H9 (cell line): ENCODE data around the gene PI3. TPM values are rescaled to one million over a fixed set of nuclear protein-coding genes. Genes with fewer than 3 reads are reported as not detected.

Experiments
- DNase-seq: peaks from one replicate; pipeline ENCODE4 v3.0.0-alpha.2; 2017
- H2AFZ ChIP-seq: one replicate; pipeline ENCODE4 v1.6.1; 2013; ENCODE audit warnings: mild to moderate bottlenecking, low read length, control low read depth, moderate library complexity
- H2AK5ac ChIP-seq: 2 replicates; pipeline ENCODE4 v1.6.1; 2013; ENCODE audit warnings: low read length, control low read depth, mixed read lengths; ENCODE audit not compliant: insufficient read length
- H2BK120ac ChIP-seq: one replicate; pipeline ENCODE4 v1.6.1; 2013; ENCODE audit warnings: low read depth, mild to moderate bottlenecking, low read length, control low read depth, inconsistent platforms; ENCODE audit not compliant: poor library complexity, severe bottlenecking
- H2BK12ac ChIP-seq: 2 replicates; pipeline ENCODE4 v1.6.1; 2013; ENCODE audit warnings: low read length, control low read depth, mixed read lengths, low read depth; ENCODE audit not compliant: insufficient read length
- H2BK15ac ChIP-seq: 2 replicates; pipeline ENCODE4 v1.6.1; 2013; ENCODE audit warnings: low read depth, low read length, control low read depth
- H2BK20ac ChIP-seq: one replicate; pipeline ENCODE4 v1.6.1; 2013; ENCODE audit warnings: low read depth, mild to moderate bottlenecking, low read length, control low read depth, inconsistent platforms; ENCODE audit not compliant: poor library complexity, severe bottlenecking
- H2BK5ac ChIP-seq: 2 replicates; pipeline ENCODE4 v1.6.1; 2013; ENCODE audit warnings: low read length, control low read depth, mixed read lengths; ENCODE audit not compliant: insufficient read length
- H3K14ac ChIP-seq: 2 replicates; pipeline ENCODE4 v1.6.1; 2013; ENCODE audit warnings: low read length, control low read depth; ENCODE audit not compliant: insufficient read depth
- H3K18ac ChIP-seq: 2 replicates; pipeline ENCODE4 v1.6.1; 2013; ENCODE audit warnings: low read depth, mild to moderate bottlenecking, mixed read lengths, low read length, control low read depth; ENCODE audit not compliant: insufficient read length
- H3K23ac ChIP-seq: 2 replicates; pipeline ENCODE4 v1.6.1; 2013; ENCODE audit warnings: low read length, control low read depth, mixed read lengths, low read depth; ENCODE audit not compliant: insufficient read length
- H3K23me2 ChIP-seq: 2 replicates; pipeline ENCODE4 v1.6.1; 2013; ENCODE audit warnings: low read depth, mild to moderate bottlenecking, mixed read lengths, low read length, control low read depth; ENCODE audit not compliant: insufficient read length, poor library complexity, severe bottlenecking
- H3K27ac ChIP-seq: 2 replicates; pipeline ENCODE4 v1.5.1; 2013; ENCODE audit warnings: low read length, control low read depth, mixed read lengths, low read depth; ENCODE audit not compliant: insufficient read length
- H3K27me3 ChIP-seq: 2 replicates; pipeline ENCODE4 v1.6.1; 2013; ENCODE audit warnings: low read length, control low read depth, inconsistent platforms; ENCODE audit not compliant: insufficient read depth
- H3K4ac ChIP-seq: 2 replicates; pipeline ENCODE4 v1.6.1; 2013; ENCODE audit warnings: low read depth, mild to moderate bottlenecking, control low read depth, inconsistent platforms, low read length, moderate library complexity
- H3K4me1 ChIP-seq: 2 replicates; pipeline ENCODE4 v1.6.1; 2013; ENCODE audit warnings: low read length, control low read depth, inconsistent platforms; ENCODE audit not compliant: insufficient read depth
- H3K4me2 ChIP-seq: 2 replicates; pipeline ENCODE4 v1.6.1; 2013; ENCODE audit warnings: low read length, control low read depth, mixed read lengths; ENCODE audit not compliant: insufficient read length, insufficient read depth
- H3K56ac ChIP-seq: 2 replicates; pipeline ENCODE4 v1.6.1; 2013; ENCODE audit warnings: low read depth, mild to moderate bottlenecking, mixed read lengths, low read length, control low read depth; ENCODE audit not compliant: insufficient read length
- H3K79me1 ChIP-seq: 2 replicates; pipeline ENCODE4 v1.6.1; 2013; ENCODE audit warnings: low read depth, mild to moderate bottlenecking, moderate library complexity, low read length, control low read depth, inconsistent platforms; ENCODE audit not compliant: insufficient read depth, poor library complexity, severe bottlenecking
- H3K79me2 ChIP-seq: 2 replicates; pipeline ENCODE4 v1.6.1; 2013; ENCODE audit warnings: low read length, control low read depth, inconsistent platforms; ENCODE audit not compliant: insufficient read depth
- H3K9ac ChIP-seq: 2 replicates; pipeline ENCODE4 v1.6.1; 2013; ENCODE audit warnings: low read length, control low read depth, mixed read lengths; ENCODE audit not compliant: insufficient read length; ENCODE audit errors: extremely low read depth
- H3K9me3 ChIP-seq: one replicate; pipeline ENCODE4 v1.6.1; 2013; ENCODE audit warnings: low read depth, low read length, inconsistent platforms; ENCODE audit not compliant: control insufficient read depth
- H3T11ph ChIP-seq: one replicate; pipeline ENCODE4 v1.6.1; 2013; ENCODE audit warnings: mild to moderate bottlenecking, low read length, control low read depth, inconsistent platforms
- H4K20me1 ChIP-seq: one replicate; pipeline ENCODE4 v1.6.1; 2013; ENCODE audit not compliant: control insufficient read depth, insufficient read length, insufficient read depth
- H4K5ac ChIP-seq: 2 replicates; pipeline ENCODE4 v1.6.1; 2013; ENCODE audit warnings: low read depth, mild to moderate bottlenecking, mixed read lengths, low read length, control low read depth; ENCODE audit not compliant: insufficient read length
- H4K8ac ChIP-seq: replicated peaks from 2 replicates; pipeline ENCODE4 v1.6.1; 2013; ENCODE audit warnings: low read length, control low read depth, mixed read lengths, low read depth; ENCODE audit not compliant: insufficient read length
- H4K91ac ChIP-seq: 2 replicates; pipeline ENCODE4 v1.6.1; 2013; ENCODE audit warnings: low read depth, mild to moderate bottlenecking, moderate library complexity, mixed read lengths, low read length, control low read depth; ENCODE audit not compliant: insufficient read length
- H3K27ac Mint-ChIP-seq, 3 experiments: 2 replicates in 2 of 3; 3 replicates in 1 of 3; pipeline ENCODE4 v1.8.0; 2020 to 2021; ENCODE audit warnings: mixed read lengths in 3 of 3, mild to moderate bottlenecking in 1 of 3, moderate library complexity in 1 of 3
- H3K27me3 Mint-ChIP-seq: 2 replicates; pipeline ENCODE4 v1.8.0; 2021; ENCODE audit warnings: low read depth, mild to moderate bottlenecking, moderate library complexity, mixed read lengths
- H3K36me3 Mint-ChIP-seq, 3 experiments: 2 replicates in 2 of 3; 3 replicates in 1 of 3; pipeline ENCODE4 v1.8.0; 2020 to 2021; ENCODE audit warnings: low read depth in 3 of 3, mixed read lengths in 3 of 3; ENCODE audit not compliant: insufficient read depth in 1 of 3
- H3K4me1 Mint-ChIP-seq, 2 experiments: 2 replicates each; pipeline ENCODE4 v1.8.0; 2020; ENCODE audit warnings: mixed read lengths in 2 of 2
- H3K4me3 Mint-ChIP-seq, 2 experiments: 2 replicates in 1 of 2; 3 replicates in 1 of 2; pipeline ENCODE4 v1.8.0; 2020 to 2021; ENCODE audit warnings: mild to moderate bottlenecking in 2 of 2, mixed read lengths in 2 of 2, moderate library complexity in 1 of 2
- H3K9me3 Mint-ChIP-seq, 2 experiments: 2 replicates in 1 of 2; 3 replicates in 1 of 2; pipeline ENCODE4 v1.8.0; 2020; ENCODE audit warnings: mild to moderate bottlenecking in 2 of 2, mixed read lengths in 2 of 2, moderate library complexity in 1 of 2
- WGBS: extraction: QIAGEN DNeasy Blood & Tissue Kit; methylation state at CpG from one replicate; pipeline ENCODE4 v1.1.7; 2013; ENCODE audit warnings: missing lambda C conversion rate, low lambda C conversion rate, mixed read lengths; ENCODE audit not compliant: insufficient read length; ENCODE audit errors: extremely low coverage; 5-methylcytosine and 5-hydroxymethylcytosine counted together
- total RNA-seq: library from RNA; stranded (reverse); gene quantifications from 2 replicates; pipeline ENCODE4 v1.2.1, GENCODE V29; 2021
- TF ChIP-seq, protein P1 (sequence below): fragments of 200-600 bp; sonication (generic); conservative IDR thresholded peaks from 3 replicates; pipeline ENCODE4 v1.8.0; 2021; ENCODE audit warnings: antibody characterized with exemption, mild to moderate bottlenecking

PI3 gene
- total RNA-seq, 1 experiment from 2014 or later = not detected

DNA sequence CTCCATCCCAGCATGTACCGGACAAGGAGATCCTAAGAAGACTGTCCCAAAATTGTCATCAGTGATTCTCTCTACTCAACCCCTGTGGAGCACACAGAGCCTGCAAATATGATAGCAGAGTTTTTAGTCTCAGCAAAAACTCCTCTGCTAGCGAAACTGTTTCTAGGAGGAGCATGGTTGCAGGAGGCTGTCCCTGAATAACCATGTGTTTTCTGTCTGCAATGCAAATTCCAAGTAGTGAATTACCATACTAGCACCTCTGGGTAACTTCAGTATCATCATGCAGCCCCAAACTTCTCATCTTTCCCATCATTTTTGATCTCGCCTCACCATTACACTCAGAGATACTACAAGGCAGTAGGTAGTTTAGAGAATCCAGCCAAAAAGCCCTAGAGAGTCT, 25.6 kb upstream of the PI3 start:
- no peak for DNase-seq
- Histone ChIP-seq H3K14ac (no peak overlapping the region), H3K18ac (no peak overlapping the region), H2BK5ac (no peak overlapping the region), H3K4me1 (no peaks in the 10 kb centered on the region), H3K23me2 (no peaks in the 10 kb centered on the region), H4K8ac (no peak overlapping the region), H4K91ac (no peak overlapping the region), H4K20me1 (no peaks in the 10 kb centered on the region), H2BK120ac (no peak overlapping the region), H3K4ac (no peak overlapping the region), H3K4me2 (no peak overlapping the region), H4K5ac (no peak overlapping the region), H3T11ph (no peak overlapping the region), H3K79me1 (no peaks in the 10 kb centered on the region), H2AK5ac (no peak overlapping the region), H2BK15ac (no peak overlapping the region), H3K27ac (no peak overlapping the region), H3K23ac (no peak overlapping the region), H3K9me3 (no peaks in the 10 kb centered on the region), H3K79me2 (no peaks in the 10 kb centered on the region), H2BK12ac (no peak overlapping the region), H3K56ac (no peak overlapping the region), H3K27me3 (no peaks in the 10 kb centered on the region), H3K9ac (no peak overlapping the region), H2BK20ac (no peak overlapping the region), H2AFZ (no peak overlapping the region)
- Mint-ChIP-seq H3K4me3 (no peak overlapping the region), H3K36me3 (no peaks in the 10 kb centered on the region; a peak in 1 of 7 replicates), H3K4me1 (no peaks in the 10 kb centered on the region), H3K9me3 (no peaks in the 10 kb centered on the region), H3K27me3 (peaks cover 45% of the 10 kb centered on the region), H3K27ac (no peak overlapping the region)
- TF ChIP-seq, protein P1, sequence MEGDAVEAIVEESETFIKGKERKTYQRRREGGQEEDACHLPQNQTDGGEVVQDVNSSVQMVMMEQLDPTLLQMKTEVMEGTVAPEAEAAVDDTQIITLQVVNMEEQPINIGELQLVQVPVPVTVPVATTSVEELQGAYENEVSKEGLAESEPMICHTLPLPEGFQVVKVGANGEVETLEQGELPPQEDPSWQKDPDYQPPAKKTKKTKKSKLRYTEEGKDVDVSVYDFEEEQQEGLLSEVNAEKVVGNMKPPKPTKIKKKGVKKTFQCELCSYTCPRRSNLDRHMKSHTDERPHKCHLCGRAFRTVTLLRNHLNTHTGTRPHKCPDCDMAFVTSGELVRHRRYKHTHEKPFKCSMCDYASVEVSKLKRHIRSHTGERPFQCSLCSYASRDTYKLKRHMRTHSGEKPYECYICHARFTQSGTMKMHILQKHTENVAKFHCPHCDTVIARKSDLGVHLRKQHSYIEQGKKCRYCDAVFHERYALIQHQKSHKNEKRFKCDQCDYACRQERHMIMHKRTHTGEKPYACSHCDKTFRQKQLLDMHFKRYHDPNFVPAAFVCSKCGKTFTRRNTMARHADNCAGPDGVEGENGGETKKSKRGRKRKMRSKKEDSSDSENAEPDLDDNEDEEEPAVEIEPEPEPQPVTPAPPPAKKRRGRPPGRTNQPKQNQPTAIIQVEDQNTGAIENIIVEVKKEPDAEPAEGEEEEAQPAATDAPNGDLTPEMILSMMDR = no peak
- no CpG with 5 or more reads among the region's 3 CpGs for whole genome bisulfite sequencing
